GM19463 (cell line): ENCODE results near the gene TBC1D3I.
"Not testable (repeated sequence)": the region's sequence is repeated elsewhere in the genome, so short reads cannot be mapped to it uniquely, and the experiment has no call there.

Experiments used
- ATAC-seq: cut with Tn5 transposase; IDR thresholded peaks from one replicate; pipeline ENCODE4 v1.9.1; 2021; ENCODE audit warnings: mild to moderate bottlenecking, moderate library complexity; ENCODE audit not compliant: unreplicated experiment

The TBC1D3I gene

GRCh38 chr17:36207383-36207782, 57.0 kb downstream of the TBC1D3I start:
- ATAC-seq, result not testable (repeated sequence)

GRCh38 chr17:36206486-36206821, 57.9 kb downstream of the TBC1D3I start:
- ATAC-seq, result not testable (repeated sequence)

GRCh38 chr17:36205637-36206485, 58.5 kb downstream of the TBC1D3I start:
- ATAC-seq, result peak; percentile 32

- no peak for ATAC-seq
These were observed 59.5 kb downstream of the TBC1D3I start for GRCh38 chr17:36204724-36205500.
